Activated T-cell treated with anti-CD3 and anti-CD28 coated beads for 48 hours (primary cell): ENCODE measurements around the gene ADAMTS19.

Experiments
- DNase-seq: peaks from one replicate; pipeline ENCODE4 v3.0.0-alpha.2; 2020; ENCODE audit warnings: low read depth

The ADAMTS19 gene

DNA sequence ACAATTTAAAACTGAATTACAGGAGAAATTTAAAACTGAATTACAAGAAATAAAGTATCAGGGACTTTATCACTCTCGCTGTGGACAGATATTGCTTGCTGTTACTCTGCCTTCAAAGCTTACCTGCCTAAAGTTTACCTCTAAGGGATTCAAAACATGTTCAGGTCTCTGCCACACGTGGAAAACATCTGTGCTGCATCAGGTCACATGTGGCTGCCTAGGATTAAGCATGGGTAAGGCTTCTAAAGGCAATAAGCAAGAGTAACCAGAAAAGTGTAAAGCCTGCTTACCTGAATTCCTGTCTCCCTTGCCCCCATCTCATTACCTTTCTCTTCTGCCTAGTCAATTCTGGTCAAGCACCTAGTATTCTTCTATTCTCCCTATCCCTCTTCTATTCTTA lies 306.7 kb downstream of the ADAMTS19 start:
- no peak for DNase-seq

DNA sequence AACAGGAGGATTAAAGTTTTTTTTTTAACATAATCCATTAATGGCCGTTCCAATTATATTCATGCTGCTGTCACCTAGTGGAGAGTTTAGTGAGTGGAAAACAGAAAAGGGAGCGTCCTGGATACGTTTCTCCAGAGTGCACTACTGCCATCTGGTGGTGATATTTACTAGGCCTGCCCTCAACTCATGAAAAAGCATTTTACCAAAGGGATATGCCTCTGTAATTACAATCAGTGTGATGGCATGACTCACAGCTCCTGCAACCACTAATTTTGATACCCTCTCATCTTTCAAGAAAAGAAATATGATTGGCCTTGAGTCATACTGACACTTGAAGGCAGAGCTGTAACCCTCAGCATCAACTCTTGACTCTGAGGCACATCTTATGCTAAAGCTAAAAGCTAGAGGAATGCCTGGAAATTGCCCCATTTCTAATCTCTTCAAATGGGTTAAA lies 307.9 kb downstream of the ADAMTS19 start:
- peak; percentile 51 for DNase-seq

DNA sequence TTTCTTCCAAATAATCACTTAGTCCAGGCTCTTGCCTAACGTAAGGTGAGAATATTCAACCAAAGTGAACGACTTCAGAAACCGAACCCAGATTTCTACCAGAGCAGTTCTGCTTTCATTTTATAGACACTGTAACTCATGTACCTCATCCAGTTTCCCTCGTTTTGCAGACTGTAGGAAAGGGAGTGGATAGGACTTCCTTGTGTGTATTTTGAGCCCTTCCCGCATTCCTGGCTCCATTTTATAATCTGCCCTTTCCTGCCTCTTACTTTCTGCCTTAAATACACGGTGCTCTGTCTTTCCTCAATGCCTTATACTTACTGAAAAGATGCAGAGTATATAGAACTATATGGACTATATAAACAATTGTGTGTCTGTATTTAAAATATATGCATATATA lies 308.6 kb downstream of the ADAMTS19 start:
- no peak for DNase-seq

DNA sequence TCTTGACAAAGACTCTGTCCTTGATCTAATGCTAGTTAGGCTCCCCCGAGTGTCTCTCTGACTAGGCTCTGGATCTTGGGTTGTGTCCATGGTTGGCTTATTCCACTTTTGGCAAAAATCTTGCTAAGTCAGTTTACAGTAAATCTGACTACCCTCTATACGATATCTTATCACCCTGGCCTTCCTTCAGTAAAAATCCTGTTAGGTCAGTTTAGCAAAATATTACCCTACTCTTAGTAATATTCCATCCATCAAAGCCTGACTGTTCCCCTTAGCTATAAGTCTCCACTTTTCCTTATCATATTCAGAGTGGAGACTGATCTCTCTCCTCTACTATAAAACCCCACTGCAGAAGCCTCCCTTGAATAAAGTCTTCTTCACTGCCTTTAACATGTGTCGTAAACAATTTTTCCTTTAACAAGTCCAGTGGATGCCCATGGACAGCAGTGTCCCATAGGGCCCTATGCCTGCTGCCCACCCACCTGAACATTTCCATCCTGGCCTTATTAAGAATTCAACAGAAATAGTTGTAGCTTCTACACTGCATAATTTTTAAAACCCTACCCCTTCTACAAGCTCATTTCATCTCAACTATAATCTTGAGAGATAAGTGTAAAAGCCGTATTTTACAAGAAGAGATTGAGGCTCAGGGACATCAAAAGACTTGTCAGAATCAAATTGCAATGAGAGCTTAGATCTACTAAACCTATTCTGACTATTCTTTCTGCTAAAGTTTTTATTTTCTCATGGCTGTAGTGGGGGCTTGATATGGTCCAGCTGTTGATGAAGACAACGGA lies 310.1 kb downstream of the ADAMTS19 start:
- DNase-seq: no peak

DNA sequence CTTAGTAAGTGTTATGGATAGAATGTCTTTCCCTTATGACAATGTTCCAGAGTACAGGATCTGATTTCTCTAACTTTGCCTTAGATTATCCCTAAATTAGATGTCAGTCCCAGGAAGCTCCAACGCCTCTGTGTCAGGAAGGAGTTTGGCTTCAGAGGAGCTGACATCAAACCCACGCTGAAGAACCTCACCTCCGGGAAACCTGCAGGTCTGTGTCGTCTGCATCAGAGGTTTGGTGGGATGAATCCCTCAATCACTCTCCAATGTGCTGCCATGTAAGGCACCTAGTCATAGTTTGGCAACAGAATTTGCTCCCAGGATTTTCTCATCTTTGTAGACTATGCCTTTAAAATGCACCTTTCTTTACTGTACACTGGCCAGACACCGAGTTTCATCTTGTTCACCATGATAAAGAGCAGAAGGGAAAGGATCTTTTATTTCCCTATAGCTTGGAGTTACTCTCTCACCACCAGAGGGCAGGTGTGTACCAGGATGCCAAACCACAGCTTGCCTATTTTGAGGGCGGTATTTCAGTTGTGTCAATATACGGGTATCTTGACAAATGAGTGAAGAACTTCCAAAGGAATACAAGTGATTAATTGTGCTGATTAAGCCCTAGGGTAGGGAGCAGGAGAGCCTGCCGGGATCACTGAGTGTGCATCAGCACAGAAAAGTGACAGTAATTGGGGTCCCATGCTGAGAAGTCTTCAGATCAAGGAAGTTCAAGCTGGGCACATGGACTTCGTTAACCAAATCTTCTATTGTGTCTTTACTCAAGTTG lies 311.1 kb downstream of the ADAMTS19 start:
- peak; percentile 31 for DNase-seq

DNA sequence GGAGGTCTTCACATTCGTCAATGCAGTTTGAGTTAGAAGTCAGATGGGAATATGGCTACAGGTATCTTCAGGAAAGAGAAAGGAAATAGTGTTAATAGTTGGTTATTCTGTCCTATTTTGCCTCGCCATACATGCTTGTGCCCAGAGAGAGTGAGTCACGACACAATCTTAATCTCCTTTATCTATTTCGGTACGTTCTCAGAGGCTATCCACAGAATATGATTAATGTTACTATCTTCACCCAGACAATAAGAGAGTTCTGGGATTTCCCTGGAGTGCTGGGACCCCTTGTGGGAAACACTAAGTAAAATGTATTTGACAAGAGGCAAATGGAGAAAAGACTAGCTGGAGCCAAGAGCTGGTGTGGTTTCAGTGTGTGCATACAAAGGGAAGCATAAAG lies 313.3 kb downstream of the ADAMTS19 start:
- no peak for DNase-seq

DNA sequence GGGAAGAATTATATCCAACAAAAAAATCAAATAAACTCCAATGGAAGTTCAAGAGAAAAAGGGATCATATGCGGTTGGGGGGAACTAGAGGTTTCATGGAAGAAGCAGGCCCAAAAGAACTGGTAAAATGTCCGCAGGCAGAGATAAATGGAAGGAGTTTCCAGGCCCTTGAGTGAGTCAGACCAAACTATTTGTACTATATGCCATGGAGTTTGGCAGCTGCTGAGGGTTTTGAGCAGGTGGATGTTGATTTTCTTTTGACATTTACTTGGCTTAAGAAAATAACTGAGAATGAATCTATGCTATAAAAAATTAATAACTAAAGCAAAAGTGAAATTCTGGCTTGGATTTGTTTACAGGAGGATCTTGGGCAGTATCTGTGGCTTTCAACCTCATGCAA lies 321.5 kb downstream of the ADAMTS19 start:
- no peak for DNase-seq
